Skin of body (tissue), 2 donors: ENCODE results near the gene UBTF. TPM values are rescaled to one million over a fixed set of nuclear protein-coding genes. Genes with fewer than 3 reads are reported as not detected.

ENCODE experiments used
- DNase-seq: peaks from one replicate; lab custom pipeline; 2025; lab: John Stamatoyannopoulos, UW
- total RNA-seq: library from RNA; depleted of rRNA; stranded (reverse); fragments of >200 nt; gene quantifications from one replicate; pipeline ENCODE4 v1.2.3, GENCODE V29; 2014

The UBTF gene
- total RNA-seq, 1 donor from 2014 or later: 52.6 TPM

DNA sequence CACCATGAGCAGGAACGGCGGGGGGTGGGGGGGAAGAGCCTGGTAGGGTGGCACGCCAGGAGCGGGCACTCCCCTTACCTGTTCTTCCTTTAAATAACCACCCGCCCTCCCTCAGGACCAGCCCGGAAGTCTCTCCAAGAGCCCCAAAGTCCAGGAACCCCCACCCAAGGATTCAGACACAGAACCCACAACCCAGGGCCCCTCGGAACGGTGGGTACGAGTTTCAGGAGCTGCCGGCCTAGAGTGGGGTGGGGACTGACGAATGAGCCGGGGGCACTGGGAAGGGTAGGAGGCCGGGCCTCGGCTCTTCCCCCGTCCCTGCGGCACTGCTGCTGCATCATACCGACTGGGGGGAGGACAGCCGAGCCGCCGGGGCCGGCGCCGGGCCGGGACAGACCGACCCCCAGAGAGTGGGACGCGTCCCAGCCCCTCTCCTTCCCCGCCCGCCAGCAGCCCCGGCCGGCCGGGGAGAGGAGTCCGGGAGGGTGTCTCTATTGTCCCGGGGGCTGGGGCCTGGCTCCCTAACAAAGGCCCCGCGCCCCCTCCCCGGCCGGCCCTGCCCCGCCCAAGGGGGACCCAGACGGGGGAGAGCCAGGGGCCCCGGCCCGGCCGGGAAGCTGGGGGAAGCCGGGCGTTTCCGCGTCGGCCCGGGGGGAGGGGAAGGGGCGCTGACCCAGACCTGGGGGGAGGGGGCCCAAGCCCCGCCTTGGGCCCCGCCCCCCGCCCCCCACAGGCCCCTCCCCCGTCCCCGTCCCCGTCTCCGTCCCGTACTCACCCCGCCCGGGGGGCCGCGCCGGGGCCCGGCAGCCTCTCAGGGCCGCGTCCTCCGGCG is 20.5 kb downstream of the UBTF start:
- DNase-seq: no peak

DNA sequence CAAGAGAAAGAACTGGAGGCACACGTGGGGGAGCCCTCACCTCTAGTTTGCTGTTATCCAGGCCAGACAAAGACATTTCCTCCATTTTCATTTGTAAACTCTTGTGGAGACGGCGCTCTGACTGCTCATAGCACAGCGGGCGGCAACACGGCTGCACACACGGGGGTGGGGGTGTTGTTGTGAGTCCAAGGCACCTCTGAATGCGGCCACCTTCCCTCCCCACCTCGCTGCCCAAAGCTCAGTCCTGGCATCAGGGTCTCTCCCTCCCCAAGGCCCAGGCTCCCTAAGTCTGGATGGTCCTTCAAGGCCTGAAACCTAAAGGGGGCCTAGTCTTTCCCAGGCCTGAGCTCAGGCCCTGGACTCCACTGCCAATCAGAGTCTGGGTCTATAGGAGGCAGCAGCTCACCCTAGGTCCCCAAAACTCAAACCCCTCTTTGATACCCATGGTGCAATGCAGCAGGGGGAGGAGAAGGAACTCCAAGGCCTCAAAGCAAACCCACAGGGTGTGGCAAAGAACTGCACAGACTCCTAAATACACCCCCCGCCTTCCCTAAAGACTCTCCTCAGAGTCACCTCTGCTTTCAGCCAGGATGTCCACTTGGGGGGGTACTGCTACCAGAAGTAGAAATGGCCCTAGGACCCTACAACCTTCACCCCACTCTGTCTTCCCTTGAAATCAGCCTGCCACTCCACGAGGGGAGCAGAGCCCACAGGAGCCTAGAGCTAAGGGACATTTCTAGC is 21.3 kb downstream of the UBTF start:
- peak; percentile 58 for DNase-seq

GRCh38 chr17:44197107-44197506 is 22.4 kb downstream of the UBTF start:
- DNase-seq: no peak

DNA sequence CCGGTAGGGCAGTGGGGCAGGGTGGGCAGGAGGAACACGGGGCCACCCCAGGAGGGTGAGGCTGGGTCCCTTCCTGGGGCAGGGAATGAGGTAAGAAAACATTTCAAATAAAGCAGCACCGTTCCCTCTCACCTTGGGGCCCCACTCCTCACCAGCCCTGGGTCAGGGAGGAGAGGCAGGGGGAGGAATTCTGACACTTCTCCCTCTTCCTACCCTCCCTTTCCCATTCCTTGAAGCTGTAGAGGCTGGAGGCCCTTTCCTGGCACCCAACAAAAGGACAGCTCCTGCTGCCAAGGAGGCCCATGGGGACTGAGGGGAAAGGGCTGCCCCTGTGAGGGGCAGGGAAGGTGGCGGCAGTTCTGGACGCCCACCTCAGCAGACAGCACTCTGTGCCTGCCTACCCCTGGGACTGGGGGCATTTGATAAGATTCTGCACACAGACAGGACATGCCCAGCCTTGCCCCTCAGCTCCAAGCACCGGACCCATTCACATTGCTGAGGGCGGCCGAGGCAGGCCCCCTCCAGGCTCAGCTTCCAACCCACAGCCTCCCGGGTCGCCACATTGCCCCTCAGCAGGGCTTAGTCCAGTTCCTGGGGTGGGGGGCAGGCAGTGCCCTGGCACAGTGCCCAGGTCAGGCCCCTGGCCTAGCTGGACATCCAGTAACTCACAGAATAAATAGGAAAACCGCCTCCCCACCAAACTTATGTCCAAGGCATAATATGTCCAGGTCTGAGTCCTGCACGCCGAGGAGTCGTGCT is 26.0 kb downstream of the UBTF start:
- no peak for DNase-seq

GRCh38 chr17:44192750-44193149 is 26.7 kb downstream of the UBTF start:
- no peak for DNase-seq

DNA sequence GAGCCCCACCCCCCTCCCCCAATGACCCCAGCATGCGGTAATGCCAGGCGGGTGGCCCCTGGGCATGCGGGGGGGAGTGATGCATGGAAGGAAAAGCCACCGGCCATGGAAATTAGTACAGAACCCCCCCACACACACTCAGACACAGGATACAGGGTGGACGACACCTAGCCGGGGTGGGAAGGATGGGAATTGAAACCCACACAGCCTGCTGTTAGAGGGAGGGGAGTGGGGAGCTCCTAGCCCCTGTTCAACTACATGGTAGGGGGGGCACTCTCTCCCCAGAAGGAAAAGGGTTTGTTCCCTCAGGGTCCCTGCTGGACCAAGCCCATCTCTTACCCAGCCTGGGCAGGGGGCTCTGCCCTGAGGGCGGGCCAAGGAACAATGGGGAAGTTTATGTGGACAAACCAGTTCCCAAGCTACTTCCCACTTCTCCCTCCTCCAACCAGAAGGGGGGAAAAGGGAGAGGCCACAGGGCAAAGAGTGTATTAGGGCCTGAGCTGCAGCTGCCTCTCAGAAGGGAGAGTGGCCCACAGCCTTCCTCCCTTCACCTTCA is 27.5 kb downstream of the UBTF start:
- no peak for DNase-seq

DNA sequence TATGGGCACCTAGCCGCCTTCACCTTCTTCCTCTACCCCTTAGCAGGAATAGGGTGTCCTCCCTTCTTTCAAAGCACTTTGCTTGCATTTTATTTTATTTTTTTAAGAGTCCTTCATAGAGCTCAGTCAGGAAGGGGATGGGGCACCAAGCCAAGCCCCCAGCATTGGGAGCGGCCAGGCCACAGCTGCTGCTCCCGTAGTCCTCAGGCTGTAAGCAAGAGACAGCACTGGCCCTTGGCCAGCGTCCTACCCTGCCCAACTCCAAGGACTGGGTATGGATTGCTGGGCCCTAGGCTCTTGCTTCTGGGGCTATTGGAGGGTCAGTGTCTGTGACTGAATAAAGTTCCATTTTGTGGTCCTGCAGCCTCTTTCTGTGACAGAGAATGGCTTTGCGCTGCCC is 28.1 kb downstream of the UBTF start:
- no peak for DNase-seq

DNA sequence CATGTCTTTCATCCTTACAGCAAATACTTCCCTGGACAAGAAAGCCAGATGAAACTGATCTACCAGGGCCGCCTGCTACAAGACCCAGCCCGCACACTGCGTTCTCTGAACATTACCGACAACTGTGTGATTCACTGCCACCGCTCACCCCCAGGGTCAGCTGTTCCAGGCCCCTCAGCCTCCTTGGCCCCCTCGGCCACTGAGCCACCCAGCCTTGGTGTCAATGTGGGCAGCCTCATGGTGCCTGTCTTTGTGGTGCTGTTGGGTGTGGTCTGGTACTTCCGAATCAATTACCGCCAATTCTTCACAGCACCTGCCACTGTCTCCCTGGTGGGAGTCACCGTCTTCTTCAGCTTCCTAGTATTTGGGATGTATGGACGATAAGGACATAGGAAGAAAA is 29.0 kb downstream of the UBTF start:
- DNase-seq: no peak

- DNase-seq: no peak
Measured at GRCh38 chr17:44188576-44189403, 30.7 kb downstream of the UBTF start.

- peak; percentile 59 for DNase-seq
Measured at GRCh38 chr17:44187131-44187899, 32.2 kb downstream of the UBTF start.

- peak; percentile 100 for DNase-seq
Measured at GRCh38 chr17:44186307-44187130, 33.0 kb downstream of the UBTF start, which contains the start of gene TMUB2. Gene TMUB2 (plus strand): TSS chr17:44186972. CDS start chr17:44187709, 737 bp downstream.

DNA sequence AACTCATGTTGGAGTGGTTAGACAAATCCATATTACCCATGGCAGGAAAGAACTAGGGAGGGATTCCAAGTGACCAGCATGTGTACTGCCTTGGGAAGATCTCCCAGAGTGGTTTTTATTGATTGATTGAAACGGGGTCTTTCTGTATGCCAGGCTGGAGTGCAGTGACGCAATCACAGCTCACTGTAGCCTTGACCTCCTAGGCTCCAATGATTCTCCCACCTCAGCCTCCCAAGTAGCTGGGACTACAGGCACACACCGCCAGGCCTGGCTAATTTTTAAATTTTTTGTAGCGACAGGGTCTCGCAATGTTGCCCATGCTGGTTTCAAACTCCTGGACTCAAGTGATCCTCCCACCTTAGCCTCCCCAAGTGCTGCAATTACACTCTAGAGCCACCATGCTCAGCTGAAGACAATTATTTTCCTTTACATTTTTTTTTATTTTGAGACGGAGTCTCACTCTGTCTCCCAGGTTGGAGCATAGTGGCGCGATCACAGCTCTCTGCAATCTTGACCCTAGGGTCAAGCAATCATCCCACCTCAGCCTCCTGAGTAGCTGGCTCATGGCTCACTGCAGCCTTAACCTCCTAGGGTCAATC is 35.2 kb downstream of the UBTF start:
- DNase-seq: no peak

- DNase-seq: no peak
Measured at GRCh38 chr17:44183024-44183423, 36.5 kb downstream of the UBTF start.

DNA sequence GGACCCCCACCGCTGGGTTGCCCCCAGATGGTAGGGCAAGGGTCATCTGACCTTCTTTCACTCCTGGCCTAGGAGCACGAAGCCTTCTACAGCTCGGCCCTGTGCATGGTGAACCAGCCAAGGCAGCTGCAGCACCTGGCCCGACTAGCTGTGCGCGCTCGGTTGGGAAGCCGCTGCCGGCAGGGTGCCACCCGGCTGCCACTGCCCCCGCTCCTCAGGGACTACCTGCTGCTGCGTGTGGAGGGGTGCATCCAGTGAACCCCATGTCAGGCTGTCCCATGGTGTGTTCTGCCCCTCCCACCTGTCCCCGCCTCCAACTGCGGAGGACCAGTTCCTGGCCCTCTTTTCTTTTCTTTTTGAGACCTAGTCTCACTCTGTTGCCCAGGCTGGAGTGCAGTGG is 41.3 kb downstream of the UBTF start:
- no peak for DNase-seq

DNA sequence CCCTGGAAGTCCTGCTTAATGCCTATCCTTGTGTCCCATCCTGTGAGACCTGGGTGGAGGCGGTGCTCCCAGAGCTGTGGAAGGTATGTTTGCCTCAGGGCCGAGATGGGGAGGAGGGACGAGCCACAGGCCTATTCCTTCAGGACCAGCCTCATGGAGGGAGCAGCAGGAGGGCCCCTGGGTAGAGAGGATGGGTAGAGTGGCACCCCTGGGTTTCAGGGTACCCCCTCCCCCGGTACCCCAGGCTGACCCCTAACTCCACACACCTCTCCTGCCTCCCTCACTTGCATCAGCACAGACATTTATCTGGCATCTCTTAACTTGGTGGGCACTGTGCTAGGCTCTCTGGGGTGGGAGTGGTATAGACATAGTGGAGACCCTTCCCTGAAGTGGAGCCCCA is 41.8 kb downstream of the UBTF start:
- no peak for DNase-seq

GRCh38 chr17:44176671-44177501 is 42.6 kb downstream of the UBTF start:
- no peak for DNase-seq

GRCh38 chr17:44176257-44176656 is 43.2 kb downstream of the UBTF start:
- no peak for DNase-seq

DNA sequence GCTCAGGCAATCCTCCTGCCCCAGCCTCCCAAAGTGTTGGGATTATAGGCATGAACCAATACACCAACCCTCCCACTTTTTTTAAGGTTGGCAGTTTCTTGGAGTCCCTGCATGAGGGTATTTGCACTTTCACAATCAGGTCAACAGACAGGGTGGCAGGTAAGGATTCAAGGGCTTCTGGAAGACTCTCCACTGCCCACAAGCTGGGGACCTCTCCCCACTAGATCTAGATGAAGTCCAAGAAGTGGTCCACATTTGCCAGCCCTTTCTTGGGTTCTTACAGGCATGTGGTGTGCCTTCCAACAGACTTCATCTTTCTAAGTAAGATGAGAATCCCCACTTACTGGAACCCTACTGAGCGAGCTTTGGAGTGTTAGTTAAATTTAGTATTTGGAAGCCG is 45.0 kb downstream of the UBTF start:
- DNase-seq: no peak
